ENCODE data around the gene LRRN2. TPM values are rescaled to one million over a fixed set of nuclear protein-coding genes. Genes with fewer than 3 reads are reported as not detected.

LRRN2 gene
- total and polyA plus RNA-seq, 2 donors (not counting 3 experiments of a cell fraction or from before 2014, with no cell fraction given) = not detected

DNA sequence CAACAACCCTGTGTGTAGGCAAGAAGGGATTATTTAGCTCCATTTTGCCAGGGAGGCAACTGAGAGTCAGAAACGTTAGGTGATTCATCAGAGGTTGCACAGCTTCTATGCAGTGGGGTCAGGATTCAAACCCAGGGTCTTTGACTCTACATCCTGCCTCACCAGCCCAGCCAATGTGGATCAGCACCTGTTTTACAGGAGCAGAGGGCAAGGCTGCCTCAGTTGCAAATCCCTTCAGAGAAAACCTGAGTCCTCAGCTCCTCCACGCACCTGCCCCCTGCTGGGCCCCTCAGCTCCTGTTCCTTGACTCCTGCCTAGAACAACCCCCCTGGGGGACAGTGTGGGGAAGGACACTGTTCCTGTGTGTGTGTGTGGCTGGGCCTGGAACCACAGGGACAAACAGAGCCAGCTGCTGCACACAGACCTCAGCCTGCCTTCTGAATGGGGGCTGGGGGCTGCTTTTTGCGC lies 61.6 kb downstream of the LRRN2 start:
- H3K36me3 ChIP-seq (ENCODE audit: control insufficient read depth in 2 of 2, extremely low read depth in 1 of 2, insufficient read depth in 2 of 2, low read length in 2 of 2) = no peaks in the 10 kb centered on the region
- H4K20me1 ChIP-seq (replicated peaks; ENCODE audit: control insufficient read depth, extremely low read depth, insufficient read depth, low read length) = no peaks in the 10 kb centered on the region
- intact Hi-C loops (cut with micrococcal nuclease) = no loop called here
- no peaks in the 10 kb centered on the region for H3K9me3 ChIP-seq (replicated peaks; ENCODE audit: control insufficient read depth, insufficient read depth, low read length)
- ChIA-PET POLR2A (interaction anchor here (0.6 kb wide), 1 partner anchor 44 kb away, joined by 3 read pairs; no protein-coding TSS in a partner anchor), CTCF (interaction anchor here (0.6 to 2.0 kb wide), 5 partner anchors 9 to 1989 kb away, joined by 3 to 8 read pairs (median 4); partner anchors contain the start of gene EIF2D)
- dilution Hi-C loops (cut with MboI; ENCODE audit: extremely low pct_ligation_motif_present, low sequenced_read_pairs) = no loop called here
- no peak overlapping the region for H3K27ac ChIP-seq (ENCODE audit: insufficient read depth, low read depth, low read length)
- no peaks in the 10 kb centered on the region for H3K79me2 ChIP-seq (ENCODE audit: control insufficient read depth, insufficient read depth, low read length)
- H3K4me2 ChIP-seq (ENCODE audit: insufficient read depth, low read length) = no peak overlapping the region
- TF ChIP-seq, protein P1, sequence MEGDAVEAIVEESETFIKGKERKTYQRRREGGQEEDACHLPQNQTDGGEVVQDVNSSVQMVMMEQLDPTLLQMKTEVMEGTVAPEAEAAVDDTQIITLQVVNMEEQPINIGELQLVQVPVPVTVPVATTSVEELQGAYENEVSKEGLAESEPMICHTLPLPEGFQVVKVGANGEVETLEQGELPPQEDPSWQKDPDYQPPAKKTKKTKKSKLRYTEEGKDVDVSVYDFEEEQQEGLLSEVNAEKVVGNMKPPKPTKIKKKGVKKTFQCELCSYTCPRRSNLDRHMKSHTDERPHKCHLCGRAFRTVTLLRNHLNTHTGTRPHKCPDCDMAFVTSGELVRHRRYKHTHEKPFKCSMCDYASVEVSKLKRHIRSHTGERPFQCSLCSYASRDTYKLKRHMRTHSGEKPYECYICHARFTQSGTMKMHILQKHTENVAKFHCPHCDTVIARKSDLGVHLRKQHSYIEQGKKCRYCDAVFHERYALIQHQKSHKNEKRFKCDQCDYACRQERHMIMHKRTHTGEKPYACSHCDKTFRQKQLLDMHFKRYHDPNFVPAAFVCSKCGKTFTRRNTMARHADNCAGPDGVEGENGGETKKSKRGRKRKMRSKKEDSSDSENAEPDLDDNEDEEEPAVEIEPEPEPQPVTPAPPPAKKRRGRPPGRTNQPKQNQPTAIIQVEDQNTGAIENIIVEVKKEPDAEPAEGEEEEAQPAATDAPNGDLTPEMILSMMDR (IDR thresholded peaks at IDR 0.05; ENCODE audit: extremely low read depth in 1 of 2, insufficient read depth in 1 of 2, low read depth in 1 of 2, low read length in 2 of 2) = peak; percentile 20 to 21
- no peak for TF ChIP-seq GATA2 (IDR thresholded peaks at IDR 0.05; ENCODE audit: insufficient read depth, insufficient read length, low read depth, low read length)
- H3K27me3 ChIP-seq (ENCODE audit: control insufficient read depth in 2 of 2, insufficient read depth in 2 of 2, low read length in 2 of 2) = no peaks in the 10 kb centered on the region
- no peak overlapping the region for H3K4me3 ChIP-seq (replicated peaks in 1 of 3; ENCODE audit: insufficient read depth in 1 of 3, low read depth in 1 of 3, low read length in 3 of 3)
- no peak overlapping the region for H2AFZ ChIP-seq (ENCODE audit: low read depth, low read length)
- BruUV-seq (replicated peaks) = no TSS peak
- H3K9me1 ChIP-seq (replicated peaks; ENCODE audit: control insufficient read depth, extremely low read depth, insufficient read depth, low read length) = no peaks in the 10 kb centered on the region
- no peak for DNase-seq (ENCODE audit: low read depth, low spot score)
- H3K9ac ChIP-seq (replicated peaks; ENCODE audit: extremely low read depth, insufficient read depth, low read length) = no peak overlapping the region
- H3K4me1 ChIP-seq (ENCODE audit: control insufficient read depth, extremely low read depth, insufficient read depth, low read length) = no peaks in the 10 kb centered on the region
- no peak for FAIRE-seq

DNA sequence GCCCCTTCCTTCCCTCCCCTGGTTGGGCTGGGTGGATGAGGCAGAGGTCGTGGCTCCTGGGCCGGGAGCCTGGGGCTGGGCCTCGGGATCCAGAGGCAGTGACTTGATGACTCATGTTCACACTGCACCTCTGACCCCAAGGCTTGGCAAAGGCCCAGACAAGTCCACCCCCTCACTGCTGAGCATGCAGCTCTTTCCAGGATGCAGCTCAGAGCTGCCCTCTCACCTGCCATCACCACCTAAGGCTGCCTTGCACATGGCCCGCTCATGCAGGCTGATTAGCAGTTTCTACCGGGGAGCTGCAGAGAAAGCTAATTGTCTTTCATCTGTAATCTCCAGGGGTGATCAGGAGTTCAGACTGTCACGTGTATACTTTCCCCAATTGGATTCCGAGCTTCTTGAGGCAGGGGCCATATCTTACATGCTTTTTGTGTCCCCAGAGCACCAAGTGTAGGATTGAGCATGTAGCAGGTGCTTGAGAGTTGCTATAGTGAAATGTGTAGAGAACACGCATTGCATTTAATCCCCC lies 62.1 kb downstream of the LRRN2 start:
- H3K9me3 ChIP-seq (replicated peaks; ENCODE audit: control insufficient read depth, insufficient read depth, low read length) = no peaks in the 10 kb centered on the region
- DNase-seq (ENCODE audit: low read depth, low spot score) (peak; percentile 25), FAIRE-seq (no peak)
- H3K4me2 ChIP-seq (ENCODE audit: insufficient read depth, low read length) = no peak overlapping the region
- H3K27ac ChIP-seq (ENCODE audit: insufficient read depth, low read depth, low read length) = no peak overlapping the region
- no peaks in the 10 kb centered on the region for H3K36me3 ChIP-seq (ENCODE audit: control insufficient read depth in 2 of 2, extremely low read depth in 1 of 2, insufficient read depth in 2 of 2, low read length in 2 of 2)
- no peaks in the 10 kb centered on the region for H3K27me3 ChIP-seq (ENCODE audit: control insufficient read depth in 2 of 2, insufficient read depth in 2 of 2, low read length in 2 of 2)
- H3K9ac ChIP-seq (replicated peaks; ENCODE audit: extremely low read depth, insufficient read depth, low read length) = no peak overlapping the region
- dilution Hi-C loops (cut with MboI; ENCODE audit: extremely low pct_ligation_motif_present, low sequenced_read_pairs) = no loop called here
- ChIA-PET POLR2A (no interaction called here), CTCF (interaction anchor here (0.6 to 2.0 kb wide), 6 partner anchors 8 to 1989 kb away, joined by 3 to 8 read pairs (median 4); partner anchors contain the start of gene EIF2D)
- H2AFZ ChIP-seq (ENCODE audit: low read depth, low read length) = no peak overlapping the region
- no peaks in the 10 kb centered on the region for H4K20me1 ChIP-seq (replicated peaks; ENCODE audit: control insufficient read depth, extremely low read depth, insufficient read depth, low read length)
- no peaks in the 10 kb centered on the region for H3K4me1 ChIP-seq (ENCODE audit: control insufficient read depth, extremely low read depth, insufficient read depth, low read length)
- H3K4me3 ChIP-seq (replicated peaks in 1 of 3; ENCODE audit: insufficient read depth in 1 of 3, low read depth in 1 of 3, low read length in 3 of 3) = no peak overlapping the region
- BruUV-seq (replicated peaks) = no TSS peak
- intact Hi-C loops (cut with micrococcal nuclease) = no loop called here
- TF ChIP-seq POLR2AphosphoS5 (IDR thresholded peaks at IDR 0.05; ENCODE audit: insufficient read depth, low read depth, low read length) = no peak
- peak; percentile 13 for TF ChIP-seq FOS (IDR thresholded peaks at IDR 0.05; ENCODE audit: borderline replicate concordance, insufficient read depth, low read length)
- TF ChIP-seq EZH2 (IDR thresholded peaks at IDR 0.05; ENCODE audit: borderline replicate concordance, low read depth, low read length, severe bottlenecking) = no peak
- H3K9me1 ChIP-seq (replicated peaks; ENCODE audit: control insufficient read depth, extremely low read depth, insufficient read depth, low read length) = no peaks in the 10 kb centered on the region
- no peaks in the 10 kb centered on the region for H3K79me2 ChIP-seq (ENCODE audit: control insufficient read depth, insufficient read depth, low read length)
